Raji (cell line): ENCODE measurements around the gene NARF.
A peak's percentile ranks its signal among the peaks of the same experiment; 100 is the strongest.

ENCODE experiments used
- POLR2A ChIP-seq: IDR thresholded peaks from 2 replicates; pipeline ENCODE4 v1.6.1; 2011; ENCODE audit warnings: low read depth, low read length, control low read depth; ENCODE audit not compliant: insufficient read depth

NARF gene

DNA sequence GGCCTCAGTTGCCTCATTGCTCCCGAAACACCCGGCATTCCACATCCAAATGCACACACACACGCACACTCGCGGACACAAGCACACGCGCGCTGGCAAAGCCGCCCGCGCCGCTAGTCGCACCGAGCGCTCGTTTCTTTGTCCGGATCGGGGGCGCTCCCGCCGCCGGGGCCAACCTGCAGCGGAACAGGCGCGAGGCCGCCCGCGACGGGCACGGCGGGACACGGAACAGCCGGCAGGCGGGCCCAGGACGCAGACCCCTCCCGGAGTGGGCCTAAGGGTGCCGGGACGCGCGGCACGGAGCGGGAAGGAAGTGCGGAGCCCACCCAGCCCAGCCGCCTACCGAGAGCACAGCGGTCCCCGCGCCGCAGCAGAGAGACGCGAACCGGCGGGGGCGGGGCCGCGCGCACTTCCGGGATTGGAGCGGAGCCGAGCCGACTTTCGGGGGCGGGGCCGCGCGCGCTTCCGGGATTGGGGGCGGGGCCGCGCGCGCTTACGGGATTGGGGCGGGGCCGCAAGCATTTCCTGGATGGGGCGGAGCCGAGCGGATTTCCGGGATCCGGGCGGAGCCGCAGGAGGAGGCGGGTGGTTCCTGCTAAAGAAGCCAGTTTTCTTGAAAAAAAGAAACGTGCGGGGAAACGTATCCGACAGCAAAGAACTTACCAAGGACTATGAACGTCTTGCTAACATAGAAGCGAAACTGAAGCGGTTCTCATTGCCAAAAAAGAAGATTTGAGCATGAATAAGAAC is 8.0 kb upstream of the NARF start, which contains the start of gene CYBC1:
CYBC1 (minus strand) TSS at position 396 of the 750 bp plus-strand sequence. CDS start 1,498 bp downstream, outside the sequence.
- peak; percentile 86 for TF ChIP-seq POLR2A

DNA sequence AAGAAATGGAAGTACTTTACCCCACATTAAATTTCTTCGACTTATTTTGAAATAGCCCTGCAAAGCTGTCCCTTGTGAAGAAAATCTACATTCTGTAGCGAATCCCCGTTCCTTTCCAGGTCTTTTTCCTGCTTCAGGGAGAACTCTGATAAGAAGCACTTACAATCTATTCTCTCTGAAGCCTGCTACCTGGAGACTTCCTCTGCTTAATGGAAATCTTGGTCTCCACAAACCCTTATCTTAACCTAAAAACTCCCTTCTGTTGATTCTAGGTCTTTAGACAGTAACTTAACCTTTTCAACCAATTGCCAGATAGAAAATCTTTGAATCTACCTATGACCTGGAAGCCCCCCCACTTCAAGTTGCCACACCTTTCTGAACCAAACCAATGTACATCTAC is 6.4 kb upstream of the NARF start:
- TF ChIP-seq POLR2A: no peak

DNA sequence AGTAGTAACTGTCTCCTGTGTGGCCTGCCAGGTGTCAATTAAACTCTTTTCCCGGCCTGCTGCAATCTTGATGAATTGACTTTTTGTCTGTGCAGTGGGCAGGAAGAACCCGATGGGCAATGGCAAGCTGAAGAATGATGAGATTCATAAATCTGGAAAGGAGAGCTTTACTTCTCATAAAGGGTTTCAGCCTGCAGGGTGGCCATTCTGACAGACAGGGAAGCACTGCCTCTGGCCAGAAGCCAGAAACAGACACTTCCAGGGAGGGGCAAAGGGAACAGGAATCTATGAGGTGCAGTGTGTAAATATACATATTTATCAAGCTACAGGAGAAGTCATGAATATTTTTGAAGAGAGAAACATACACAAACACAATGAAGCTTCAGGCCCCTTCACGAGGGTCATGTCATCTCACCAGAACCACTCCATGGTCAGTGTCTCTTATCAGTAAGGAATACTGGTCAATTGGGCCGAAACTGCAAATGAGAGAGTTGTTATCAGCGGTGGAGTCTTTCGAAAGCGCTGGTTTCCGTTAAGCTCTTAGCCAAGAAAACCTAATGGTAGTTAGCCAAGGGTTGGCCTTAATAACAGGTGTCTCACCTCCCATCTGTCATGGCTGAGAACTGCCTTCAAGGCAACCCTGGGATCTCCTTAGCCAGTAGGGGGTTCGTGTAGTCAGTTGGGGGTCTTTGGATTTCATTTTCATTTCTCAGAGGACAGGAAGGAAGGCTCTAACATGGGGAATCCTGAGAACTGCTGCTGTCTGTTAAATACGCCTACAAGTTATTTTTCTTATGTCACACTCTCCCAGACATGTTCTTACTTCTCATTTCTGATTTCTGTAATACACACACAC is 1.2 kb upstream of the NARF start:
- no peak for TF ChIP-seq POLR2A

DNA sequence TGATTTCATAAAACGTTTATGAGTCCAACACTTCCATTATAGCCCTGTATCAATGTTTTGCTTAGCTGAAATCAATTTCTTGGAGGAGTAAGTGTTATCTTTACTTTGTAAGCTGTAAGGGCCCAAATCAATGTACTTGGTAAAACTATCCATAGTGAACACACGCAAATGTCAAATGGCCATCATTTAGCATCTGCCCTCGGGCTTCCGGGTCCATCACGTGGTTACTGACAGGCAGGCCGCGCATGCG is 687 bp upstream of the NARF start:
- peak; percentile 85 for TF ChIP-seq POLR2A

DNA sequence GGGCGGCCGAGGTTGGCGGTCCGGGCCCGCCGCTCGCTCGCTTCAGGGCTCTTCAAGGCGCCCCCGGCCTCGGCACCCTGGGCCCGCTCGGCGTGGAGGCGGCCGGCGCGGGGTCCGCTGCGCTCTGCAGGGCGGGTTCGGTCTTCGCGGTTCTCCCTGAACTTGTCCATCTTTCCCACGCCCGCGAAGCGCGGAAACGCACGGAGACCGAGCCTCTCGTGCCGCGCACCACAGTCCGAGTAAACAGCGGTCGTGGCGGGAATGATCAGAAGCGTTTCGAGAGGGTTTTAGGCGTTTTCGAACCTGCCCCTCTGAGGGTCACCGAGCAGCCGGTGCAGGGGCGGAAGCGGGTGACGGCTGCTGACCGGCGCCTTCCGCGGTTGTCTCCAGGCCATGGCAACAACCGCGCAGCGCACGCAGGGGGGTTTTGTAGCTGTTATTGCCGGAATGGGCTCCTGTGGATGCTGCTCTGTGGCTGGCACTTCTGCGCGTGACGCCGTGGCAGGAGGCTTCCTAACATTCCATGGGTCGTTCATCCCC is 414 bp downstream of the NARF start:
- no peak for TF ChIP-seq POLR2A

DNA sequence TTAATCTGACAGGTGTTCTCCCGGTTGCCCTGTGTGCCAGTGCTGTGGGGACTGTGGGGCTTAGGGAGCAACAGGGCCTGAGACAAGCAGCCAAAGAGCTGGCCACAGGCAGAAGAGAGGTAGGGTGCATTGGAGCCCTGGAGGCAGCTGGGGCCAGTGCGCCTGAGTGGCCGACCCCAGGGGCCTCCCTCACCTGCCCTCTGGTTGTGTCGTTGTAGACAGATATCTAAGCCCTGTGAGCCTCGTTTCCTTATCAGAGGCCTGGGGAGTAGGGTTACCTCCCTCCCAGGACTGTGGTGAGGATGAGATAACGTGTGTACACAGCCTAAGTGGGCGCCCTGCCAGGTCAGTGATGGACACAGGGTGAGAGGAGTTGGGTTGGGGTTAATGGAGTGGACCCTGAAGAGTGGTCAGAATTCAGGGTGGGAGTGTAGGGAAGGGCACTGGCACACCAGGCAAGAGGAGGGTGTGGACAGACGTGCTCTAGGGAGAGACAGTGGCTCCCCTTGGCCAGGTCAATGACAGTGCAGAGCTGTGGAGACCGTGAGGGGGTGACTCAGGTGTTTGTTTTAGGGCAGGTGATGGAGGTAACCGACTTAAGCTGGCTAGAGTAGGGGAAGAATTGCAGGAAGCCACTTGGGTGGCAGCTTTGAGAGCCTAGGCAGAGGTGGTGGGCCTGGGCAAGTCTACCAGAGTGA is 3.4 kb downstream of the NARF start:
- TF ChIP-seq POLR2A: no peak

DNA sequence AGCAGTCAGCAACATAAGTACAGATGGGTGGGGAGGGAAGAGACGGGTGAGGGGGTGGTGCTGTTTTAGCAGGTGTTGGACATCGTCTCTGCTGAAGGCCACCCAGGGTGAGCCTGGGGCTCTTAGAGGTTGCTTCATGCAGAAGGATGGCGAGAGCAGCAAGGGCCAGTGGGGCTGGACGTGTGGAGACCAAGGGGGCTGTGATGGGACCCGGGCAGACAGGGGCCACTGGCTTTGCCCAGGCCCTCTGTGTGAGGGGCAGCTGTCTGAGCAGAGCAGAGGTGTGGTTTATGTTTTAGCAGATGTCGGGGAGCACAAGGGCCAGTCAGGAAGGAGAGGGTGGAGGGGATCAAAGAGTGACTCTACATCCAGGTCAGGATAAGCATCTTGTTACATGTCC is 4.8 kb downstream of the NARF start:
- TF ChIP-seq POLR2A: no peak

DNA sequence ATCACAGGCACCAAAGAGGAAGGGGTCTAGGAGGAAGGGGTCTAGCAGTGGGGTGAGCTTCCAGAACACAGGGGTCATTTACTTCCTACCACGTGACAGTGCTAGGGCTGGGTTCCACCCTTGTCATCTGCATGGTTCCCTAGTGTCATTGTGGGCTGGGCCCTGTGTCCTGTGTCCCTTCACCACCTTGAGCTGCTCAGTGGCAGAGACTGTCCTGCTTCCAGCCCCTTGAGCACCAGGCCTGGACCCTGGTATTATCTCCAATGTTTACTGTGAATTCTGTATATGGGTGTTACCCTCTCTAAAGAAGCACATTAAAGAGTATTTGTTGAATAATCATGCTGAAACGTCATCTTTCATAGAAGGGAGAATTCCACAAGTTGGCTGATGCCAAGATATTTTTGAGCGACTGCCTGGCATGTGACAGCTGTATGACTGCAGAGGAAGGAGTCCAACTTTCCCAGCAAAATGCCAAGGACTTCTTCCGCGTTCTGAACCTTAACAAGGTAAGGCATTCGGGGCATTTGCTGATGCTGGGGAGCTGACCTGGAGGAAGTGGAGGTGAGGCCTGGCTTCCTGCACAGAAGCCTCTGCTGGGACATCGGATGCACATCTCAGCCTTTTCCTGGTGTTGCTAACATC is 5.5 kb downstream of the NARF start:
- TF ChIP-seq POLR2A: no peak

DNA sequence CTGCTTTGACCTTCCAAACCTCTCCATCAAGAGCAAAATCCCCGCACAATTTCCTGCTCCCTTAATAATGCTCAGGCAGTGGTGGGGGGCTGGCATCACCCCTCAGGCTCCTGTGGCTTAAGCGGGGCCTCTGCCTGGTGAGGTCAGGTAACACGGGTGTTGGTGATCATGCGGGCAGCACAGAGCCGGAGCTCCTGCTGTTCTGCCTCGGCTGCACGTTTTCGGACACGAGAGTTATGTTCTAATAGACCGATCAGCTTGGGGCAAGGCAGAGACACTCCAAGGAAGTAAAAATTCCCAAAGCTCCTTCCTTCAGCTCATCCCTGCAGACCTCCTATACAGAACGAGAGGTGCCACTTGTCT is 6.0 kb downstream of the NARF start:
- TF ChIP-seq POLR2A: no peak

DNA sequence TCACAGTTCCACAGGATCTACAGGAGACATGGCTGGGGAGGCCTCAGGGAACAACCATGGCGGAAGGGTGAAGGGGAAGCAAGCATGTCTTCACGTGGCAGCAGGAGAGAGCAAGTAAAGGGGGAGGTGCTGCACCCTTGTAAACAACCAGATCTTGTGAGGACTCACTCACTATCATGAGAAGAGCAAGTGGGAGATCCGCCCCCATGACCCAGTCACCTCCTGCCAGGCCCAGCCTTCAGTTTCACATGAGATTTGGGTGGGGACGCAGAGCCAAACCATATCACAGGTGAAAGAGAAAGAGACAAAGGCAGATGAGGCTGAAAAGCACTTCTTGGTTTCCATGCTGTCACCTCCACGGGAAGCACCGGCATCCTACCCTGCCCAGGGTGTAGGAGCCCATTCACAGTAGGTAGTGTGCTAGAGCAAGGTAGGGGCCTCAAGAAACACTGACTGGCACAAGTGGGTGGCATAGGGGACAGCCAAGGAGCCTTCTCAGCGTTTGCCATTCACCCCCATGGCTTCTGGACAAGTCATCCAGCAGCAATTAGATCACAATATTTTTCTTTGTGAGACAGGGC is 6.6 kb downstream of the NARF start:
- no peak for TF ChIP-seq POLR2A

DNA sequence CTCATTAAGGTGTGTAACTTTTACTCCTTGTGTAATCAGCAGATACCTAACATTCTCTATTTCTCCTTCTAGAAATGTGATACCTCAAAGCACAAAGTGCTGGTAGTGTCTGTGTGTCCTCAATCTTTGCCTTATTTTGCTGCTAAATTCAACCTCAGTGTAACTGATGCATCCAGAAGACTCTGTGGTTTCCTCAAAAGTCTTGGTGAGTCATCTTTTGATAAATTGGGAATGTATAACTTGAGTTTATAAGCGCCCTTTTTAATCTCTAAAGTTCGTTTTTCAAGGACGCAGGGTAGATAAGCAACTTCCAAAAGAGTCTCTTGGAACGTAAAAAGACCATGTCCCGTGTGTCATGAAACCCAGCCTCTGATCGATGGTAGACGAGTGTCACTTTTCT is 10.2 kb downstream of the NARF start:
- TF ChIP-seq POLR2A: no peak

DNA sequence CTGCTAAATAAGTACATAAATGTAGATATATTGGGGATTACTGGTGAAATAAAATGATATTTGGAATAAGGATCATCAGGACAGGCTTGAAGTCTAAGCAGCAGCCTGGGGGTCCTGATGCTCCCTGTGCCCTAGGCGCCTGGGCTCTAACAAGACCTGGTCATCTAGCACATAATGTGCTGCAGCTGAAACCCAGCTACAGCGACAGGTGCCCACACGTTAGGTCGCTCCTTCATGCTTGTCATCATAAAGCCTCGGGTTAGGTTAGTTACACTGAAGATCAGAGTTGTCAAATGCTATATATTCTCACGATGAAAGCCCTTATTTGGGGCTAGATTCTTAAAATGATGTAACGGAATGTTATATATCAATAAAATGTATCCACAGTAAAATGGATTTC is 11.5 kb downstream of the NARF start:
- no peak for TF ChIP-seq POLR2A

DNA sequence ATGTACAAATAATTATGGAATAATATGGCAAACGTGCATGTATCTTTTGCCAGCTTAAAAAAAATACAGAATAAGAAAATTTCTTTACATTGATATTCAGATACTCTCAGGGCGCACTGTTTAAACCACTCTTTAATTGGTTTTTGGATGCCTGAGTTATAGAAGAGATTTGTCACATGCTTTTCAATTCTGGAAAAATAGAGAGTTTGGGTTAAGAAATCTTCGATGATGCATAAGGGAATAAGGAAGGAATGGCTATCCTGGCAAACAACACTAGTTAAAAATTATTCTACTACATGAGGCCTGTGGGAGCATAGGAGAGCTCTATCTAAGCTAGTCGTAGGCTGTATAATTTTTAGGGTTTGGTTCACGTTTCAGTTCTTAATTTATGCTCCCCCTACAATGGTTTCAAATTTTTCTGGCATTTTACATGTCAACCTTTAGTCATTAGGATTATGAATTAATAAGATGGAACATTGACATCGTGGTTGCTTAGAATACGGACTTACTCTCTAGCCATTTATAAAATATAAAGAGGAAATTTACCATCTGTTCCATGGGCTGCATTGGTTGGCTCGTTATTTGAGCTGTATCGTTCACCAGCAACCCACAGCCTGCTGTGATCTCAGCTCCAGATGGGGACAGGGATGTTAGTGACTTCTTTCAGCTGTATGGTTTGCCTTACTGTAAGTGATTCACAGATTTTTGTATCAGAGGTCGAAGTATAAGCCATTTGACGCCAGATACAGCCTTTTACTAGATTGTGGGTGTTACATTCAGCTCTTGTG is 15.9 kb downstream of the NARF start:
- no peak for TF ChIP-seq POLR2A

DNA sequence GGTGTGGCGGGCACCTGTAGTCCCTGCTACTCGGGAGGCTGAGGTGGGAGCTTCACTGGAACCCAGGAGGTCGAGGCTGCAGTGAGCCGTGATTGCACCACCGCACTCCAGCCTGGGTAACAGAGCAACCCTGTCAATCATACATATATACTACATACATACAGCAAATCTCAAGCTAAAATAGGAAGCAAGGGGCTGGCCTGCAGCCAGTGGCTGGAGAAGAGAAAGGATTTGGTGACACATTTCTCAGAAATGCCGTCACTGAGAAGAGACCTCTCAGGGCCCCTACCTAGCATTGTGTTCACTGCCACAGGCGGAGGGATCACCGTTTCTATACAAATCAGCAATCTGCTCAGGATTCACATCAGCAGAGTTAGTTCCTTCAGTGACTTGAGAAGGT is 16.9 kb downstream of the NARF start:
- no peak for TF ChIP-seq POLR2A

DNA sequence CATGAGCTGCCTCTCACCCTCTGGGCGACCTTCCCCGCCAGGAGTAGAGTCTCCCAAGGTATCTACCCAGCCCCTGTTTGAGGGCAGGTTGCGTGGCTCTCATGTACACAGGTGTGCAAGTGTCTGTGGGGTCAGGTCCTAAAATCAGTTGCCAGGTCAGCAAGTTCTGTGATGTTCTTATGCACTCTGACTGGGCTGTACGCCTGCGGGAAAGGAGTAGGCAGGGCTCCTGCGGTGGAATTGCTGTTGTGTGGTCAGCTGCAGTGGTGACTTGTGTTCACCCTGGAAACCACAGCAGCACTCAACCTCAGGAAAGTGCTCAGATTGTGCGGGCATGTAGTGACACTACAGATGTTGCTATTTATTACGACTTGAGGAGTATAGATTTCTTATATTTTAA is 19.4 kb downstream of the NARF start:
- no peak for TF ChIP-seq POLR2A

DNA sequence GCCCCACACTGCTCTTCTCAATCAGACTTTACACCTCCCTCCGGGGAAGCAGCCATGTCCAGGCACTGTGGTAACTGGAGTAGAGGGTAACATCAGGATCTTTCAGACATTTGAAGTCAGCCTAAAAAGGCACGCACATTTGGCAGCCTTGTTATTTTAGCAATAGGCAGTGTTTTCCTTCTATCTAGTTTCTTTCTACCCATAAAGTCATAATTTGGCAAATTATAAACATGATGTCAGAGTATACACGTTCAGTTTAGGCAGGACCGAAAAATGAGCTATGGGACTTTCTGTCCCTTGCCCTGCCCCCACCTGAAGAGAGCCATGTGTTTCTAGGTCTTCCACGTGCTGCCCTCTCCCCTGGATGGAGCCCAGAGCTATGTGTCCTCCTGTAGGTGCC is 21.1 kb downstream of the NARF start:
- no peak for TF ChIP-seq POLR2A
